ENCODE results near the gene GBF1.
"Not testable (repeated sequence)": the region's sequence is repeated elsewhere in the genome, so short reads cannot be mapped to it uniquely, and the experiment has no call there.

GBF1 gene, protein sequence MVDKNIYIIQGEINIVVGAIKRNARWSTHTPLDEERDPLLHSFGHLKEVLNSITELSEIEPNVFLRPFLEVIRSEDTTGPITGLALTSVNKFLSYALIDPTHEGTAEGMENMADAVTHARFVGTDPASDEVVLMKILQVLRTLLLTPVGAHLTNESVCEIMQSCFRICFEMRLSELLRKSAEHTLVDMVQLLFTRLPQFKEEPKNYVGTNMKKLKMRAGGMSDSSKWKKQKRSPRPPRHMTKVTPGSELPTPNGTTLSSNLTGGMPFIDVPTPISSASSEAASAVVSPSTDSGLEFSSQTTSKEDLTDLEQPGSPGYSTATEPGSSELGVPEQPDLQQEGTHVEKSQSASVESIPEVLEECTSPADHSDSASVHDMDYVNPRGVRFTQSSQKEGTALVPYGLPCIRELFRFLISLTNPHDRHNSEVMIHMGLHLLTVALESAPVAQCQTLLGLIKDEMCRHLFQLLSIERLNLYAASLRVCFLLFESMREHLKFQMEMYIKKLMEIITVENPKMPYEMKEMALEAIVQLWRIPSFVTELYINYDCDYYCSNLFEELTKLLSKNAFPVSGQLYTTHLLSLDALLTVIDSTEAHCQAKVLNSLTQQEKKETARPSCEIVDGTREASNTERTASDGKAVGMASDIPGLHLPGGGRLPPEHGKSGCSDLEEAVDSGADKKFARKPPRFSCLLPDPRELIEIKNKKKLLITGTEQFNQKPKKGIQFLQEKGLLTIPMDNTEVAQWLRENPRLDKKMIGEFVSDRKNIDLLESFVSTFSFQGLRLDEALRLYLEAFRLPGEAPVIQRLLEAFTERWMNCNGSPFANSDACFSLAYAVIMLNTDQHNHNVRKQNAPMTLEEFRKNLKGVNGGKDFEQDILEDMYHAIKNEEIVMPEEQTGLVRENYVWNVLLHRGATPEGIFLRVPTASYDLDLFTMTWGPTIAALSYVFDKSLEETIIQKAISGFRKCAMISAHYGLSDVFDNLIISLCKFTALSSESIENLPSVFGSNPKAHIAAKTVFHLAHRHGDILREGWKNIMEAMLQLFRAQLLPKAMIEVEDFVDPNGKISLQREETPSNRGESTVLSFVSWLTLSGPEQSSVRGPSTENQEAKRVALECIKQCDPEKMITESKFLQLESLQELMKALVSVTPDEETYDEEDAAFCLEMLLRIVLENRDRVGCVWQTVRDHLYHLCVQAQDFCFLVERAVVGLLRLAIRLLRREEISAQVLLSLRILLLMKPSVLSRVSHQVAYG (N-terminal part only)

DNA sequence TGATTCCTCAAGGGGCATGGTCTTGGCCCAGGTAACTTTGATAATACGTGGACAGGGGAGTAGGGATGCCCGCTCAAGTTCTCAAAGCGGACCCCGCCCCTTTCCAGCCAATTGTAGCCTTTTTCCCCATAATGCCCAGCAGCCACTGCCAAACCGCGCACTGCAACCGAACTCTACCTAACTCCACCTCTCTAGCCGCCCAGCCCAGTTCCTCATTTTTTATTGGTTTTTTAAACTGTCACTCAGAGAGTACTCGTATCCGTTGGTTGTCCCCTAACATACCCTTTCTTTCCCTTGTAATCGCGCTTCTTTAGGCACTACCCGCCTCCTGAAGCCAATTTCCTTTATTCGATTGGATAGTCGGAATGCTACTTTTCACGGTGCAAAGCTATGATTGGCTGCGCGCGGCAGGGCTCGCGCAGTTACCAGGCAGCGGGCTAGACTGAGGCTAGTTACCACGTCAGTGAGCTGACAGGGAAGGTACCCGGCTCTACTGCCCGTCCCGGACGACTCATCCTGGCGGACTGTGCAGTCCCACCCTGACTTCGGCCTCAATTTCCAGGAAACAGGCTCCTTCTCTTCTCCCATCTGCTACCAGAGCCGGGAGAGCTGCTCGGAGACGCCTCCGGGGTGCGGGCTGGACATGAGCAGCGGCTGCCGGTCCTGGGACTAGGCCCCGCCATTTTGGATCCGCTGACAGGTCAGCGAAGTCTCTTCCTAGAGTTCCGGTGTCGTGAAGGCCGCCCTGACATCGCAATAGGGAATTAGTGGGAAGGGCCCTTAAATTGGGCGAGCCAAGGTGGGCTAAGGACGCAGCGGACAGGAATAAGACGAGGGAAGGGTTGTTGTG, at the start of gene GBF1:
GBF1 (plus strand) TSS at position 451 of the 850 bp plus-strand sequence. CDS start 13,407 bp downstream, outside the sequence.
- peak; percentile 100 for DNase-seq (ENCODE audit: low spot score)

- DNase-seq (ENCODE audit: low spot score), result no peak
These were observed 48.4 kb upstream of the GBF1 start for GRCh38 chr10:102196893-102197292.

DNA sequence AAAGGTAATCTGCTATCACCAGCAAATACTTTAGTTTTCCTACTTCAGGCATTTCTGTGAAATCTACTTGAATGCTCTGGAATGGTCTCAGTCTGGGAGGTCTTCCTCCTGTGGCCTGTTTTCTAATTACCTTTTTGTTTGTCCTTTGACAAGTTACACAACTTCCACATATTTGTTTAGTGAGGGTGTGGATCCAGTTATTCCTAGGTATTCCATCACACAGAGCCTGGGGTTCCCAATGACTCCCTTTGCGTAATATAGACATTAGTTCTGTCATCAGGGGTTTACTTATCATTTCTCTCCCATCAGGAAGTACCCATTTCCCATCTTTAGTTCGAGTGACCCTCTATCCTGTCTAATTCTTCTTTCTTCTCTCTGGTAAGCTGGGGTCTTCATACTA, 47.3 kb upstream of the GBF1 start:
- DNase-seq (ENCODE audit: low spot score), result no peak

- no peak for DNase-seq (ENCODE audit: low spot score)
These were observed 44.3 kb upstream of the GBF1 start for GRCh38 chr10:102200751-102201640.

- DNase-seq (ENCODE audit: low spot score), result no peak
These were observed 42.9 kb upstream of the GBF1 start for GRCh38 chr10:102202386-102202785.

DNA sequence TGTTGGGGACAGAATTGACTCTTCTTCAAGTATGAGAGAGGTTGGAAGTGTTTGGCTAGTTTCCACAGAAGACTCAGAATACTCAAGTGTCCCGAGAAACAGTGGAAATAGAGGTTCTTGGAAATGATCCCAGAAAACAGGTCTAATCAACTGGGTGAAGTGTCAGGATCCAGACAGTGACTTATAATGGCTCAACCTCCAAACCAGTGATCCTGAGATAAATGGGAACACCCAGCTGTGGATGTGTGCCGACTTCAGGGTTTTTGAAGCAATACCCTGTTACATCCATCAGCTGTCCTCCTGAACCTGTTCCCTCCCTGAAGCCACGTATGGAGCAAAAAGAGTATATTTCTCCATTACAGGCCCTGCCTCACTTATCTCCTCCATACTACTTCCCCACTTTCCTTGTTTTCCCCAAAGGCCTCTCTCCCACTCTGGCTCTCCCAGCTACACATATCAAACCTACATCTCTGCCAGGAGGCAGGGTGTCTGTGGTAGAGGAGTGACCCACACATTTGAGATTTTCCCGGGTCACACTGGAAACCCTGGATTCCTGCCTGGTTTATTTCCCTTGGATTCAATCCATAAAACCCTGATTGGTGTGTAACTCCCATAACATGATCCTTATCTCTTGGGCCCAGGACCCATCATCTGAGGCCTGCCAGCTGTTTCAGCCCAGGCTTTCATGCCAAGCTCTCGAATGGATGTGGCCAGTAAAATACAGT, 36.9 kb upstream of the GBF1 start:
- no peak for DNase-seq (ENCODE audit: low spot score)

GRCh38 chr10:102211615-102212299, 33.6 kb upstream of the GBF1 start:
- no peak for DNase-seq (ENCODE audit: low spot score)

- DNase-seq (ENCODE audit: low spot score), result not testable (repeated sequence)
These were observed 31.7 kb upstream of the GBF1 start for GRCh38 chr10:102213599-102213998.

GRCh38 chr10:102219370-102219769, 26.0 kb upstream of the GBF1 start:
- no peak for DNase-seq (ENCODE audit: low spot score)

DNA sequence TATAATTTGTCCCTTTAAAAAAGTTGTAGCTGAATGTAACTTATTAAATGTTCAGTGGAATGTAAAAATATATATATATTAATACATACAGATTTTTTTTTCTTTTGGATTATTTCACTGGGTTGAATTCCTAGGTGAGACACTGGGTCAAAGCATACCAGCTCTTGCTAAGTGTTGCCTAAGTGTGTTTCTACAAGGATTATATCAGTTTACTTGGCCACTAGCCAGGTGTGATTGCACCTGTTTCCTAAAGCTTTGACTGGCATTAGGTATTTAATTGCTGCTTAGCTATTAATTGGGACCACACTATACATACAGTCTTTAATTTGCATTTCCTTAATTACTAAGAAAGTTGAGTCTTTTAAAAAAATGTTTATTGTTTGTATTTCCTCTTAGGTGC, 24.7 kb upstream of the GBF1 start:
- DNase-seq (ENCODE audit: low spot score), result no peak

DNA sequence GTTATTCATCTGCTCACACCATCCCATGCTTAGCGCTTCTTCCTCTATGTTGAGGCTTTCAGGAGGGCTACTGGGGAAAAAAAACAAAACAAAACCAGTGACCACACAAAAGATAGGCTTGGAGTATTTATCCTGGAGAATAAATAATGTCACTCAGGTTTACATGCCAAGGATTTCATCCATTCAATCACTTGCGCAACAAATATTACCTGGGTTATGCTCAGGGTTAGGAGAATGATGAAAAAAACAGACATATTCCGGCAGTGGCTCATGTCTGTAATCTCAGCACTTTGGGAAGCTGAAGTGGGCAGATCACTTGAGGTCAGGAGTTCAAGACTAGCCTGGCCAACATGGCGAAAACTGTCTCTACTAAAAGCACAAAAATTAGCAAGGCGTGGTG, 22.5 kb upstream of the GBF1 start:
- DNase-seq (ENCODE audit: low spot score), result no peak

DNA sequence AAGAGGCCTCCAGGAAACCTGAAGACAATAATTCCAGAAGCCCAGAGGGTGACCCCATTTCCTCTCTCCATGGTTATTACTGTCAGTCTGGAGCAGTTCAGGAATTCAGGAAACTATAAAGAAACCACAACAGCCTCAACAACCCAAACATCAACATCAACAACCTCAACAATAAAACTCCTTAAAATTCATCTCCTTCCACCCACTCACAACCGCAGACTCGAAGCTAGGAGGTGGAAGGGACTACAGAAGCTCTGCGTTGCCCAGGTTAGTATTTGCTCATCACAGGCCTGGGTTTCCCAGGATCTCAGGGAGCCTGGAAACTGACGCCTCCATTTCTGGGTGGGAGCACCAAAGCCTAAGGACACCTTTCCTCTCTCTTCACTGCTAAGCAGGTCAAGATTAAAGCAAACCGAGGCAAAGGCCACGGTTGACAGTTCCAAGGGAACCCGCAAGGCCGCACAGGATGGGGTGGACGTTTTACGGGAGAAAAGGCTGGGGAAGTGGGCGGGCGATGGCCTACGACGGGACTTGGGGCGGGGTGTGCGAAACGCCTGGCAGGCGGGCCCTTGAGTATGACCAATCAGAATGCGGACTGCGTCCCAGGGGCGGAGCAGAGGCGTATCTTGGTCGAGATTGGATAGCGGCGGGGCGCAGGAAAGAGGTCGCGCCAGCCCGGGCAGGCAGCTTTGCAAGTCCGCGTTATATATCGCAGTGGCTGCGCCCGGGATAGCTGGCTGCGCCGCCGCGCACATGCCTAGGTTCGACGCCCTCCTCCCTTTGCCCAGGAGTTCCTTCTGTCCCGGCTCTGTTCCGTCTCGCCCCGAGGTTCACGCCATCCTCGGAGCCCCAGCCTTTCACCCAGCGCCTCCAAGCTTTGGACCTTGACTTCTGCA, 19.4 kb upstream of the GBF1 start, which contains the start of gene ELOVL3:
ELOVL3 (plus strand) TSS at position 654 of the 896 bp plus-strand sequence. CDS start 250 bp downstream, outside the sequence.
- DNase-seq (ENCODE audit: low spot score), result no peak

DNA sequence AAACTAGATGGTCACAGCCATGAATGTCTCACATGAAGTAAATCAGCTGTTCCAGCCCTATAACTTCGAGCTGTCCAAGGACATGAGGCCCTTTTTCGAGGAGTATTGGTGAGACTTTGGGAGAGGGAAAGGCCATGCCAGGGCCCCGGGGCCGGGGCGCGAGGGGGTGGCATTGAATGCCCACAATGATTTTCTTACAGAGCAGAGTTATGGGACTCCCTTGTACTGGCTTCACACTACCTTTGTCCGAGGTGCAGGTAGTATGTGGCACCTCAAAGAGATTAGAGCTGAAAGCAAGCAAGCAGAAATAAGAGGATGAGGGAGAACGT, 18.8 kb upstream of the GBF1 start:
- DNase-seq (ENCODE audit: low spot score), result no peak

DNA sequence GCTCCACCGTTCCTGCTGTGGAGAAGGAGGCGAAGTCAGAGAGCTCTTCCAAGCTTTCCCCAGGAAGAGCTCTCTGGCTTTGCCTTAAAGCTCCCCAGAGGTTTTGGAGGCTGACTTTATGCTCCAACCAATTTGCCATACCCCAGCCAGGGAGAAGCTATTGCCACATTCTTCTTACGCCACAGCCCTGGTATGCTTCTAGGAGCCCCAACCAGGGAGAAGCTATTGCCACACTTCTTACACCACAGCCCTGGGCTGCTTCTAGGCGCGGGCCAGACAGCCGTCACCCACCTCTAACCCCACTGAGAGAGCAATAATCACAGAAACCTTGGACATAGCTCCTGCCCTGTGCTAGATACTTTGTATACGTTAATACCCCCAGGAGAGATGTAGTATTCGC, 18.3 kb upstream of the GBF1 start:
- DNase-seq (ENCODE audit: low spot score), result no peak

GRCh38 chr10:102229810-102230263, 15.5 kb upstream of the GBF1 start:
- DNase-seq (ENCODE audit: low spot score), result peak; percentile 79

GRCh38 chr10:102230264-102230860, 15.0 kb upstream of the GBF1 start:
- DNase-seq (ENCODE audit: low spot score), result no peak

DNA sequence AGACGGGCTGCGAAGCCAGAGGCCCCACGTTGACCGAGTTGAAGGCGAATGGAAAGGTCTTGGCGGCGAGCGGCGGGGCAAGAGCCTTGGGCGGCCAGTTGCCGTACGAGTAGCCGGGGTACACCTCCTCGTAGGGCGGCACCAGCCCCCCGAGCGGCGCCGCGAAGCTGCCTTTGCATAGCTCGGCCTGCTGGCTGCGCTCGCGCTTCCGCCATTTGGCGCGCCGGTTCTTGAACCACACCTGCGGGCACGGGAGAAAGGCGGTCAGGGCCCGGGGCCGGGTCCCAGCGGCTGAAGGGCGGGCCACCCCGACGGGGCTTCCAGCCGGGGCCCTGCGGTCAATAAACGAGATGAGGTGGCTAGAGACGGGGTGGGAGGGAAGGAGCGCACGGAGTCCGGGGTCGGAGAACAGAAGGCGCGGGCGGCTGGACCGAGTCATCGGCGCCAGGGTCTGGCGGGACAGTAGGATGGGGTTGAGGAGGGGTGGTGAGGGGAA, 14.4 kb upstream of the GBF1 start:
- no peak for DNase-seq (ENCODE audit: low spot score)
